Measurements from ENCODE around the gene CRIP1.
A peak's percentile ranks its signal among the peaks of the same experiment; 100 is the strongest.

CRIP1 gene

GRCh38 chr14:105456736-105457617, 29.7 kb upstream of the CRIP1 start:
- Histone ChIP-seq H3K4me3 (ENCODE audit: low read length in 2 of 2) (no peak overlapping the region), H2BK15ac (ENCODE audit: low read length) (no peak overlapping the region), H4K91ac (ENCODE audit: low read depth, low read length, poor library complexity) (no peak overlapping the region), H3K18ac (ENCODE audit: low read length) (no peak overlapping the region), H3K9me3 (replicated peaks in 1 of 2; ENCODE audit: control insufficient read depth in 2 of 2, insufficient read depth in 1 of 2, low read depth in 1 of 2, low read length in 2 of 2) (no peaks in the 10 kb centered on the region), H3K4me1 (ENCODE audit: control insufficient read depth in 2 of 2, insufficient read depth in 1 of 2, low read depth in 1 of 2, low read length in 2 of 2) (no peaks in the 10 kb centered on the region), H3K23ac (ENCODE audit: low read depth, low read length, poor library complexity) (peak overlapping the region; percentile 3), H3K36me3 (replicated peaks in 1 of 2; ENCODE audit: control insufficient read depth in 2 of 2, insufficient read depth in 2 of 2, low read length in 2 of 2) (peaks cover 56 to 82% of the 10 kb centered on the region in 2 donors), H3K14ac (ENCODE audit: low read length) (no peak overlapping the region), H2AFZ (ENCODE audit: low read length) (no peak overlapping the region), H3K4me2 (ENCODE audit: insufficient read depth, low read length, poor library complexity, severe bottlenecking) (no peak overlapping the region), H2AK5ac (ENCODE audit: low read depth, low read length) (no peak overlapping the region), H3K9ac (ENCODE audit: low read depth, low read length, poor library complexity) (peak overlapping the region; percentile 44), H2BK12ac (ENCODE audit: low read length) (no peak overlapping the region), H3K79me1 (ENCODE audit: low read depth, low read length) (peaks cover 25% of the 10 kb centered on the region), H2BK120ac (ENCODE audit: low read depth, low read length) (no peak overlapping the region), H3K27me3 (ENCODE audit: control insufficient read depth in 3 of 3, insufficient read depth in 3 of 3, low read depth in 1 of 3, low read length in 3 of 3) (no peaks in the 10 kb centered on the region), H3K27ac (replicated peaks; ENCODE audit: low read length) (no peak overlapping the region), H2BK5ac (ENCODE audit: low read length) (no peak overlapping the region), H3K4ac (ENCODE audit: low read length) (no peak overlapping the region), H4K8ac (ENCODE audit: low read depth, low read length) (peak overlapping the region; percentile 65)
- DNase-seq (ENCODE audit: low spot score) = no peak
- WGBS, 2 donors (ENCODE audit: extremely low coverage in 2 of 2, insufficient read length in 2 of 2, insufficient replicate concordance in 1 of 2) = no CpG with 5 or more reads among the region's 22 CpGs

DNA sequence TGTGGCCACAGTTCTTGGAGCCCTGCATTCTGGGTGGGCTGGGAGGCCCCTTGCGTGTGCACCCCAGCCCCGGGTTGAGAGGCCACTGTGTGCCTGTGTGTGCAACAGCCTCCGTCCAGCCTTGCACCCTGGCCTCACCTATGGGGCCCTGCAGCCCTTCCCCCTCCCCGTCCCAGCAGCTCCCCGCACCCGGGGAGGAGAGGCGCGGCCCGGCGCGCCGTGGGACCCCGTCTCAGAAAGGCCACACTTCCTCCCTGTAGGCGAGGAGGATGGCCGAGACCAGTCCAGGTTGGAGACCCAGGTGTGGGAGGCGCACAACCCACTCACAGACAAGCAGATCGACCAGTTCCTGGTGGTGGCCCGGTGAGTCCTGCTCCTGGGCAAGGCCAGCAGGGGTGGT, 28.7 kb upstream of the CRIP1 start:
- Histone ChIP-seq H3K14ac (ENCODE audit: low read length) (no peak overlapping the region), H3K27me3 (ENCODE audit: control insufficient read depth in 3 of 3, insufficient read depth in 3 of 3, low read depth in 1 of 3, low read length in 3 of 3) (no peaks in the 10 kb centered on the region), H3K4me3 (ENCODE audit: low read length in 2 of 2) (no peak overlapping the region), H3K4ac (ENCODE audit: low read length) (no peak overlapping the region), H3K9ac (ENCODE audit: low read depth, low read length, poor library complexity) (no peak overlapping the region), H3K23ac (ENCODE audit: low read depth, low read length, poor library complexity) (no peak overlapping the region), H2BK15ac (ENCODE audit: low read length) (no peak overlapping the region), H3K27ac (replicated peaks; ENCODE audit: low read length) (no peak overlapping the region), H2BK12ac (ENCODE audit: low read length) (no peak overlapping the region), H3K79me1 (ENCODE audit: low read depth, low read length) (peaks cover 23% of the 10 kb centered on the region), H3K36me3 (replicated peaks in 1 of 2; ENCODE audit: control insufficient read depth in 2 of 2, insufficient read depth in 2 of 2, low read length in 2 of 2) (peaks cover 51 to 75% of the 10 kb centered on the region in 2 donors), H2BK120ac (ENCODE audit: low read depth, low read length) (no peak overlapping the region), H3K9me3 (replicated peaks in 1 of 2; ENCODE audit: control insufficient read depth in 2 of 2, insufficient read depth in 1 of 2, low read depth in 1 of 2, low read length in 2 of 2) (peaks cover 0 to 2% of the 10 kb centered on the region in 2 donors), H4K8ac (ENCODE audit: low read depth, low read length) (no peak overlapping the region), H2AFZ (ENCODE audit: low read length) (no peak overlapping the region), H2BK5ac (ENCODE audit: low read length) (peak overlapping the region; percentile 24), H3K18ac (ENCODE audit: low read length) (peak overlapping the region; percentile 11), H2AK5ac (ENCODE audit: low read depth, low read length) (no peak overlapping the region), H3K4me1 (ENCODE audit: control insufficient read depth in 2 of 2, insufficient read depth in 1 of 2, low read depth in 1 of 2, low read length in 2 of 2) (peaks cover 0 to 2% of the 10 kb centered on the region in 2 donors), H4K91ac (ENCODE audit: low read depth, low read length, poor library complexity) (no peak overlapping the region), H3K4me2 (ENCODE audit: insufficient read depth, low read length, poor library complexity, severe bottlenecking) (no peak overlapping the region)
- WGBS, 2 donors (ENCODE audit: extremely low coverage in 2 of 2, insufficient read length in 2 of 2, insufficient replicate concordance in 1 of 2) = no CpG with 5 or more reads among the region's 18 CpGs
- no peak for DNase-seq (ENCODE audit: low spot score)

GRCh38 chr14:105458571-105458970, 28.1 kb upstream of the CRIP1 start:
- Histone ChIP-seq H2BK15ac (ENCODE audit: low read length) (no peak overlapping the region), H3K14ac (ENCODE audit: low read length) (no peak overlapping the region), H3K27ac (replicated peaks; ENCODE audit: low read length) (no peak overlapping the region), H3K4me2 (ENCODE audit: insufficient read depth, low read length, poor library complexity, severe bottlenecking) (no peak overlapping the region), H3K23ac (ENCODE audit: low read depth, low read length, poor library complexity) (no peak overlapping the region), H3K4me3 (ENCODE audit: low read length in 2 of 2) (no peak overlapping the region), H2AK5ac (ENCODE audit: low read depth, low read length) (no peak overlapping the region), H2BK5ac (ENCODE audit: low read length) (no peak overlapping the region), H3K4ac (ENCODE audit: low read length) (no peak overlapping the region), H3K9ac (ENCODE audit: low read depth, low read length, poor library complexity) (no peak overlapping the region), H2AFZ (ENCODE audit: low read length) (no peak overlapping the region), H3K4me1 (ENCODE audit: control insufficient read depth in 2 of 2, insufficient read depth in 1 of 2, low read depth in 1 of 2, low read length in 2 of 2) (peaks cover 0 to 5% of the 10 kb centered on the region in 2 donors), H3K27me3 (ENCODE audit: control insufficient read depth in 3 of 3, insufficient read depth in 3 of 3, low read depth in 1 of 3, low read length in 3 of 3) (no peaks in the 10 kb centered on the region), H3K79me1 (ENCODE audit: low read depth, low read length) (peaks cover 23% of the 10 kb centered on the region), H4K91ac (ENCODE audit: low read depth, low read length, poor library complexity) (no peak overlapping the region), H3K36me3 (replicated peaks in 1 of 2; ENCODE audit: control insufficient read depth in 2 of 2, insufficient read depth in 2 of 2, low read length in 2 of 2) (peaks cover 52 to 77% of the 10 kb centered on the region in 2 donors), H3K18ac (ENCODE audit: low read length) (no peak overlapping the region), H3K9me3 (replicated peaks in 1 of 2; ENCODE audit: control insufficient read depth in 2 of 2, insufficient read depth in 1 of 2, low read depth in 1 of 2, low read length in 2 of 2) (peaks cover 0 to 2% of the 10 kb centered on the region in 2 donors), H2BK12ac (ENCODE audit: low read length) (no peak overlapping the region), H4K8ac (ENCODE audit: low read depth, low read length) (no peak overlapping the region), H2BK120ac (ENCODE audit: low read depth, low read length) (no peak overlapping the region)
- WGBS, 2 donors (ENCODE audit: extremely low coverage in 2 of 2, insufficient read length in 2 of 2, insufficient replicate concordance in 1 of 2) = no CpG with 5 or more reads among the region's 14 CpGs
- DNase-seq (ENCODE audit: low spot score) = no peak

- Histone ChIP-seq H3K79me1 (ENCODE audit: low read depth, low read length) (peaks cover 23% of the 10 kb centered on the region), H4K91ac (ENCODE audit: low read depth, low read length, poor library complexity) (no peak overlapping the region), H4K8ac (ENCODE audit: low read depth, low read length) (no peak overlapping the region), H2AK5ac (ENCODE audit: low read depth, low read length) (no peak overlapping the region), H3K36me3 (replicated peaks in 1 of 2; ENCODE audit: control insufficient read depth in 2 of 2, insufficient read depth in 2 of 2, low read length in 2 of 2) (peaks cover 56 to 78% of the 10 kb centered on the region in 2 donors), H2BK15ac (ENCODE audit: low read length) (no peak overlapping the region), H2AFZ (ENCODE audit: low read length) (no peak overlapping the region), H3K18ac (ENCODE audit: low read length) (no peak overlapping the region), H3K23ac (ENCODE audit: low read depth, low read length, poor library complexity) (no peak overlapping the region), H3K9me3 (replicated peaks in 1 of 2; ENCODE audit: control insufficient read depth in 2 of 2, insufficient read depth in 1 of 2, low read depth in 1 of 2, low read length in 2 of 2) (peaks cover 0 to 2% of the 10 kb centered on the region in 2 donors), H2BK5ac (ENCODE audit: low read length) (no peak overlapping the region), H3K4me2 (ENCODE audit: insufficient read depth, low read length, poor library complexity, severe bottlenecking) (no peak overlapping the region), H3K4ac (ENCODE audit: low read length) (peak overlapping the region; percentile 53), H2BK120ac (ENCODE audit: low read depth, low read length) (no peak overlapping the region), H3K27me3 (ENCODE audit: control insufficient read depth in 3 of 3, insufficient read depth in 3 of 3, low read depth in 1 of 3, low read length in 3 of 3) (no peaks in the 10 kb centered on the region), H3K4me3 (ENCODE audit: low read length in 2 of 2) (no peak overlapping the region), H3K4me1 (ENCODE audit: control insufficient read depth in 2 of 2, insufficient read depth in 1 of 2, low read depth in 1 of 2, low read length in 2 of 2) (peaks cover 0 to 5% of the 10 kb centered on the region in 2 donors), H2BK12ac (ENCODE audit: low read length) (no peak overlapping the region), H3K9ac (ENCODE audit: low read depth, low read length, poor library complexity) (no peak overlapping the region), H3K14ac (ENCODE audit: low read length) (no peak overlapping the region), H3K27ac (replicated peaks; ENCODE audit: low read length) (no peak overlapping the region)
- WGBS, 2 donors (ENCODE audit: extremely low coverage in 2 of 2, insufficient read length in 2 of 2, insufficient replicate concordance in 1 of 2) = no CpG with 5 or more reads among the region's 17 CpGs
- DNase-seq (ENCODE audit: low spot score) = no peak
These were observed 26.6 kb upstream of the CRIP1 start for GRCh38 chr14:105460116-105460515.

All from neuronal stem cell (in vitro differentiated cells).